Neural progenitor cell (in vitro differentiated cells): ENCODE results near the gene NHERF1.

Experiments used
- CTCF ChIP-seq: fragments of 200-600 bp; sonication (generic); IDR thresholded peaks from 2 replicates; pipeline ENCODE4 v1.5.1; 2017; ENCODE audit warnings: antibody characterized with exemption, mild to moderate bottlenecking
- EZH2 ChIP-seq: fragments of 200-600 bp; sonication (generic); IDR thresholded peaks from 2 replicates; pipeline ENCODE4 v1.6.1; 2017; ENCODE audit warnings: antibody characterized with exemption, mild to moderate bottlenecking, moderate library complexity
- EZH2phosphoT487 ChIP-seq: fragments of 200-600 bp; sonication (generic); IDR thresholded peaks from 2 replicates; pipeline ENCODE4 v1.6.1; 2017; ENCODE audit warnings: antibody characterized with exemption

DNA sequence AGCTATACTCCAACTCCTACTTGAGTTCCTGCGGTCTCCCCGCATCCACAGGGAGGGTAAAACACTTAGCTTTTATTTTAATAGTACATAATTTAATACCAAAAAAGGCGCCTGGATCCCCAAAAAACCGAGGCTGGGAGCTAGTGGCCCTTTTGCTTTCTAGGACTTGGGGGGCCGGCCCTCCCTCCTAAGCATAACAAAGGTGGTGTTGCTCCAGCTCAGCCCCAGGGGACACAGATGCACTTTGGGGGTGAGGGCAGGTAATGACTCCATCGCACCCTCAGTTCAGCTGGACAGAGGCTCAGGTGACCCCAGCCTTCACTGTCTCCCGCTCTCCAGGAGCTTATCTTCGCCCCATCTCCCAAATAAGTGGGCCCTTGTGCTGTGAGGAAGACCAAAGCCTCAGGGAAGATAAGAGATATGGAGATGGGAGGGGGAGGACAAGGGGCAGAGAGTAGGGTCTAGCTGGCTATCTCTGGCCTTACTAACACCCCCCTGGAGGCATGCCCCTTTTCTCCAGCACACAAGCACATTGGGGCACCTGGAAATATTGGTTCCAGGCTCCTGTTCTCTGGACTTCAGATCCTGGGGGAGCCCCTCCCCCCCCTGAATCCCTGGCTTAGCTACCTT is 2.8 kb upstream of the NHERF1 start:
- TF ChIP-seq CTCF (no peak), EZH2 (no peak), EZH2phosphoT487 (no peak)
